CD1c-positive myeloid dendritic cell (primary cell): ENCODE data around the gene CD300C.
"Not testable (repeated sequence)": the region's sequence is repeated elsewhere in the genome, so short reads cannot be mapped to it uniquely, and the experiment has no call there.

Source experiments
- DNase-seq: peaks from one replicate; pipeline ENCODE4 v3.0.0-alpha.2; 2016; ENCODE audit errors: extremely low spot score

The CD300C gene

DNA sequence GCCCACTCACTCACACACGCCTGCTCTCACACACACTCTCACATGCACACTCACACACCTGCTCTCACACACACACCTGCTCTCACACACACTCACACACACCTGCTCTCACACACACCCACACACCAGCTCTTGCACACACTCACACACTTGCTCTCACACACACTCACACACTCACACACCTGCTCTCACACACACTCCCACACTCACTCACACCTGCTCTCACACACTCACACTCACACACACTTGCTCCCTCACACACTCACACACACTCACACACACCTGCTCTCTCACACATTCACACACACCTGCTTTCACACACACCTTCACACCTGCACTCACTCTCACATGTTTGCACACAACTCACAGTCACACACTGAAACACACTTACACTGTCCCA, 17.4 kb upstream of the CD300C start:
- DNase-seq, result no peak

- no peak for DNase-seq
Observed at GRCh38 chr17:74561586-74561985, 15.7 kb upstream of the CD300C start.

DNA sequence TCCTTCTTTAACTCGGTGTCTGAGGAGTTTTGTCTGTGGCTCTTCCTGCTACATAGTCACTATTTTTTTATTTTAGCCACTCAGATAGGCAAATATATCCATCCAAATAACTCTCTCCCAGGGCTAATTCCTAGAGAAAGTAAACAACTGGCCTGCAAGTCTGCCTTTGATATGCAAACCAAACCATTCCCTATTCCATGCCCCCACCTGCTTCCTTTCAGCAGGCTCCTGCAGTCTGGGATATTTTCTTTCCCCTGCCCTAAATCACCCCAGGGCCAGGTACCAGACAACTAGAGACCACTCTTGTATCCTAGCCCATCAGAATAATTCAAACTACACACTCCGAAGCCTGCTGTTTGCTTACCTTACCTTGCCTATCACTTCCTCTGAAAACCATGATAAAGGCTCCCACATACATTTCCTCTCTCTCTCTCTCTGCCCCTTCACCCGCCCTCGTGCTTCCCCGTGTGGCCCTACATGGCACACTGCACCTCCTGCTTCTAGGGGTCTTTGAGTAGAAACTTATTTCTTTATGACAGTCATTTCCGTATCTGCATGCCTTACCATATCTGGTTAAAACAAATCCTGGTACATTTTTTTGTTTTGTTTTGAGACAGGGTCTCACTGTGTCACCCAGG, 13.1 kb upstream of the CD300C start:
- no peak for DNase-seq

DNA sequence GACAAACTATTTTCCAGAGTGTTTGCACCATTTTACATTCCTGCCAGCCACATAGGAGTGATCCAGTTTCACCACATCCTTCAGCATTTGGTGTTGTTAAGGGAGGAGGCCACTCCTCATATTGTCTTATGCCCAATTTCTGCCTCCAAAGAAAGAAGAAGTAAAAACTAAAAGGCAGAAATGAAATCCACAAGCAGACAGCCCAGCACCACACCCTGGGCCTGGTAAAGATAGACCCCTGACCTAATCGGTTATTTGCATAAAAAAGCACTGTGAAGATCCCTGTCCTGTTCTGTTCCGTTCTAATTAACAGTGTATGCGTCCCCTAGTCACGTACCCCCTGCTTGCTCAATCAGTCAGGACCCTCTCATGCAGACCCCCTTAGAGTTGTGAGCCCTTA, 12.5 kb upstream of the CD300C start:
- DNase-seq, result not testable (repeated sequence)

GRCh38 chr17:74555427-74555940, 9.6 kb upstream of the CD300C start:
- peak; percentile 24 for DNase-seq

DNA sequence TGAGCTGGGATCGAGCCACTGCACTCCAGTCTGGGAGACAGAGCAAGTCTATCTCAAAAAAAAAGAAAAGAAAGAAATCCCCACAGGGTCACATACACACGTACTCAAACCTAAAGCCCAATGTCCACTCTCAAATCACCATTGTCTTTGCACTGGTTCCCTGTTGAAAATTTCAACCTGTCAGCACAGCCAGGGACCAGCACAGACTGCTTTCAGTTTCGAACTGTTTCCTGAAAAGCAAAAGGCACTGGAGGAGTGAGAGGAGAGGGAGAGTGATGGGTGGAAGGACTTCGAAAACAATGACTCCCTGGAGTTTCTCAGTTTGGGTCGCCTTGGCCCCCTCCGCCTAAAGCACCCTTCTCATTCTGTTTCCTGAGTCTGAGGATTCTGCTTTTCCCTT, 9.0 kb upstream of the CD300C start:
- DNase-seq, result no peak

GRCh38 chr17:74552037-74552436, 6.1 kb upstream of the CD300C start:
- no peak for DNase-seq

GRCh38 chr17:74550602-74551001, 4.7 kb upstream of the CD300C start:
- DNase-seq, result no peak

DNA sequence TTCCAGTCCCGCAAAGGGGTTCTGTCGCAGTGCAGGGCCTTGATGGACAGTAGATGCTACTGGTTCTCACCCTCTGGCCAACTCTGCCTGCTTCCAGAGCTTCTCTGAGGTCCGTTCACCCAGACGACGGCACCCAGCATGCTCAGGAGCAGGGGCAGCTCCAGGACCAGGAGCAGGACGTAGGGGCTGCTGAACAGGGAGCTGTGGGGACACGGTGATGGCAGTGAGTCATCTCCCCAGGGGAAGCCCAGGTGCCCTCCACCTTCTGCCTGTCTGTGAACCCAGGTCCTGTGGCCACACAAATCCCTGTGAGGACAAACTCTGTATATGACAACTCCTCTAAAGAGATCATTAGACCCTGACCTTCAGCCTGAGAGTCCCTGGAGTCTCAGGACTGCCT, 3.4 kb upstream of the CD300C start:
- no peak for DNase-seq

GRCh38 chr17:74547736-74548135, 1.8 kb upstream of the CD300C start:
- no peak for DNase-seq

GRCh38 chr17:74547264-74547663, 1.3 kb upstream of the CD300C start:
- DNase-seq, result no peak

GRCh38 chr17:74546586-74546985, 671 bp upstream of the CD300C start:
- no peak for DNase-seq

- DNase-seq, result peak; percentile 42
Observed at GRCh38 chr17:74544991-74545842, 698 bp downstream of the CD300C start.

GRCh38 chr17:74543891-74544760, 1.8 kb downstream of the CD300C start:
- no peak for DNase-seq

DNA sequence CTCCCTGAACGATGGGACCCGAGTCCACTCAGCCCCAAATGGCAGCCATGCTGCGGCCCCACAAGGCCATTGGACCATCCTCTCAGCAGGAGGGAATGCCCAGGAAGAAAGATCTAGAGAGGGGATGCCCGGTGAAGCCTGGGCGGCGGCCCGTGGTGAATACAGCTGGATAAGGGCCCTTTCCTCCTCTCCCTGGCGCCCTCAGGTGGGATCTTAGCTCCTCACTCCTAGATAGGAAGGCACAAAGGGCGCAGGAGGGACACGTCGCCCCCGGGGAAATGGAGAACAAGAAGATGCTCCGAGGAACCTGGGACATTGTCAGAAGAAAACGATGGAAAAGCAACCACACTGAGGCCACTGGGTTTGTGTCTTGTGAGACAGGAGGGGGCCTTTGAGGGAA, 2.5 kb downstream of the CD300C start:
- no peak for DNase-seq

GRCh38 chr17:74542727-74543383, 3.1 kb downstream of the CD300C start:
- DNase-seq, result no peak

DNA sequence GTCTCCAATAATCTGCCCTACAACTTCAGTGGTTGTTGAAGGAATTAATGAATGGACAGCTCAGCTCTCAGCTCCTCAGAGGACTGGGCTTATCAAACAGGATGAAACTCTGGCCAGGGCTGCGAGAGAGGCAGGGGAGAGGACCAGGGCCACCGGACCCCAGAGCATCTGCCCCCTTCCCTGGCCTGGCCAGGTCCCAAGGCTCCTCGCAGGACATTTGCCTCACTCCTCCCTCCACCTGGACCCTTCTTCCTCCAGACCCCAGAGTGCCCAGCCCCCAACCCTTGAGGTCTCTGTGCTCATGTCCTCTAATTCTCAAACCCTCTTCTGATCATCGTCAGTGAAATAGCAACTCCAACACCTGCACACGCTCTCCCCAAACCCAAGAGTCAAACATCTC, 3.7 kb downstream of the CD300C start:
- DNase-seq, result no peak

GRCh38 chr17:74541176-74542111, 4.5 kb downstream of the CD300C start:
- DNase-seq, result no peak

DNA sequence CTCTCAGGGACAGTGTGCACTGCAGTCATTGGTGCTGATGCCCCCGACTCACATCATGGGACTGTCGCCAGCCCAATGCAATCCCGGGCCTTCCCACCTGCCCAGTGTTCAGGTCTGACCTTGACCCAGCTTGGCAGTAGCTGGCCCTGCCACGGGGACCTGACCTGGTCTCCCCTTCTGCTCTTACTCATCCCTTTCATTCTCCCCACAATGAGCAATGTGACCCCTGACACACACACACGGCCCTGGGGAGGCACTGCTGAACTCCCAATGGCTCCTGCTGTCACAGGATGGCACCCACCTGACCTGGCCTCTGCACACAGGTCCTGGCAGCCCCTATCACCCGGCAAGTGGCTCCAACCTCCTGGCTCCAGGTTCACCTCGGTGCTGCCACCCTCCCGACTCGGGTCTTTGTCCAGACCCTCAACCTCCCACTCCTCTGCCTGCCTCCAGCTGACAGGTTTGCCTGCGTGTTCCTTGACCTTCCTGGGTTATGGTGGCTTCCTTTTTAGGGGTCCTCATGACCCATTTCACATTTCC, 6.6 kb downstream of the CD300C start:
- DNase-seq, result no peak

GRCh38 chr17:74536890-74537289, 9.0 kb downstream of the CD300C start:
- DNase-seq, result no peak
